AG04449 (cell line): ENCODE data around the gene ATAD3A.

Experiments
- CTCF ChIA-PET: fragments of 350-600 bp; formaldehyde crosslinking; extraction: SDS; loops from one replicate; lab custom pipeline; 2021; ENCODE audit warnings: antibody characterized with exemption; lab: Yijun Ruan, JAX
- POLR2A ChIA-PET: fragments of 400-600, 350-600 bp; formaldehyde crosslinking; extraction: SDS; loops from one replicate; lab custom pipeline; 2020; ENCODE audit warnings: antibody characterized with exemption, inconsistent platforms; lab: Yijun Ruan, JAX
- DNase-seq: peaks from one replicate; pipeline ENCODE4 v3.0.0-alpha.2; 2010; ENCODE audit warnings: low read depth, low spot score
- H3K4me3 ChIP-seq: 2 replicates; pipeline ENCODE4 v1.5.1; 2011; ENCODE audit warnings: low read depth, mild to moderate bottlenecking, control low read depth, low read length
- CTCF ChIP-seq: IDR thresholded peaks from one replicate; pipeline ENCODE4 v1.5.1; 2011; ENCODE audit warnings: mild to moderate bottlenecking, moderate library complexity, low read length, control low read depth, inconsistent platforms; ENCODE audit not compliant: insufficient read depth; ENCODE audit errors: missing control alignments

Gene ATAD3A

GRCh38 chr1:1548591-1548990 is 36.6 kb downstream of the ATAD3A start:
- TF ChIP-seq CTCF, result no peak
- no peak for DNase-seq
- ChIA-PET CTCF (interaction anchor here (0.9 kb wide), 1 partner anchor 9 kb away, joined by 3 read pairs; no protein-coding TSS in a partner anchor), POLR2A (no interaction called here)
- no peak overlapping the region for H3K4me3 ChIP-seq

GRCh38 chr1:1550087-1550486 is 38.1 kb downstream of the ATAD3A start:
- CTCF ChIA-PET, result no interaction called here
- POLR2A ChIA-PET, result no interaction called here
- H3K4me3 ChIP-seq, result no peak overlapping the region
- no peak for DNase-seq
- no peak for TF ChIP-seq CTCF

- no peak for DNase-seq
- CTCF ChIA-PET, result interaction anchor here (1.0 to 1.5 kb wide), 2 partner anchors 9 to 12 kb away, joined by 4 to 6 read pairs; no protein-coding TSS in a partner anchor
- H3K4me3 ChIP-seq, result no peak overlapping the region
- POLR2A ChIA-PET, result no interaction called here
- TF ChIP-seq CTCF, result peak; percentile 38
Observed at GRCh38 chr1:1550591-1551432, 38.9 kb downstream of the ATAD3A start.

GRCh38 chr1:1551524-1552262 is 39.7 kb downstream of the ATAD3A start:
- POLR2A ChIA-PET, result no interaction called here
- H3K4me3 ChIP-seq, result no peak overlapping the region
- no peak for TF ChIP-seq CTCF
- CTCF ChIA-PET, result interaction anchor here (1.0 to 1.5 kb wide), 2 partner anchors 10 to 11 kb away, joined by 4 to 6 read pairs; no protein-coding TSS in a partner anchor
- DNase-seq, result no peak

- no peak for DNase-seq
- CTCF ChIA-PET, result no interaction called here
- no peak for TF ChIP-seq CTCF
Observed at GRCh38 chr1:1552263-1552639, 40.3 kb downstream of the ATAD3A start.

More at GRCh38 chr1:1552263-1552639, 40.3 kb downstream of the ATAD3A start:
- POLR2A ChIA-PET, result no interaction called here
- no peak overlapping the region for H3K4me3 ChIP-seq
